OCI-LY1 (cell line): ENCODE measurements around the gene EXOC5.
"Not testable (repeated sequence)": the region's sequence is repeated elsewhere in the genome, so short reads cannot be mapped to it uniquely, and the experiment has no call there.

ENCODE experiments used
- H2AFZ ChIP-seq: fragments of 200-600 bp; sonication (generic), shearing (Covaris generic); 2 replicates; pipeline ENCODE4 v1.6.0; 2014; ENCODE audit warnings: antibody characterized with exemption, mild to moderate bottlenecking, low read length
- H3F3A ChIP-seq: fragments of 200-600 bp; sonication (generic), shearing (Covaris generic); 2 replicates; pipeline ENCODE4 v1.6.0; 2014; ENCODE audit warnings: mild to moderate bottlenecking, antibody characterized with exemption, low read length, moderate library complexity; ENCODE audit not compliant: insufficient read depth
- H3K27ac ChIP-seq: fragments of 200-600 bp; sonication (generic); 2 replicates; pipeline ENCODE4 v1.5.1; 2014; ENCODE audit warnings: low read length, mixed run types, mild to moderate bottlenecking, low read depth; ENCODE audit not compliant: poor library complexity, severe bottlenecking
- H3K27me3 ChIP-seq: fragments of 200-600 bp; sonication (generic); 2 replicates; pipeline ENCODE4 v1.6.0; 2014; ENCODE audit warnings: antibody characterized with exemption, mild to moderate bottlenecking, low read length, moderate library complexity; ENCODE audit not compliant: insufficient read depth
- H3K36me3 ChIP-seq: fragments of 200-600 bp; sonication (generic); 2 replicates; pipeline ENCODE4 v1.6.1; 2014; ENCODE audit warnings: mild to moderate bottlenecking, antibody characterized with exemption, low read length, moderate library complexity, mixed read lengths; ENCODE audit not compliant: insufficient read depth
- H3K4me1 ChIP-seq: fragments of 200-600 bp; sonication (generic); 2 replicates; pipeline ENCODE4 v1.5.1; 2014; ENCODE audit warnings: mild to moderate bottlenecking, low read length, moderate library complexity; ENCODE audit not compliant: insufficient read depth, severe bottlenecking
- H3K4me2 ChIP-seq: fragments of 200-600 bp; sonication (generic), shearing (Covaris generic); 2 replicates; pipeline ENCODE4 v1.6.1; 2014; ENCODE audit warnings: low read length
- H3K4me3 ChIP-seq: fragments of 200-600 bp; sonication (generic); 2 replicates; pipeline ENCODE4 v1.5.1; 2014; ENCODE audit warnings: low read length, low read depth, mild to moderate bottlenecking, mixed read lengths; ENCODE audit not compliant: poor library complexity, severe bottlenecking
- H3K79me2 ChIP-seq: fragments of 200-600 bp; shearing (Covaris generic); 2 replicates; pipeline ENCODE4 v1.6.1; 2016; ENCODE audit warnings: mixed run types, low read length, mixed read lengths; ENCODE audit not compliant: insufficient read depth
- H3K9ac ChIP-seq: fragments of 200-600 bp; sonication (generic), shearing (Covaris generic); 2 replicates; pipeline ENCODE4 v1.6.1; 2014; ENCODE audit warnings: mild to moderate bottlenecking, low read length, mixed read lengths
- H3K9me2 ChIP-seq: fragments of 200-600 bp; sonication (generic), shearing (Covaris generic); 2 replicates; pipeline ENCODE4 v1.6.1; 2014; ENCODE audit warnings: low read depth, mild to moderate bottlenecking, low read length, mixed read lengths
- H3K9me3 ChIP-seq: fragments of 200-600 bp; shearing (Covaris generic); 2 replicates; pipeline ENCODE4 v1.6.1; 2014; ENCODE audit warnings: low read length, mixed read lengths
- H4K20me1 ChIP-seq: fragments of 200-600 bp; sonication (generic), shearing (Covaris generic); 2 replicates; pipeline ENCODE4 v1.6.0; 2016; ENCODE audit warnings: mild to moderate bottlenecking, low read length; ENCODE audit not compliant: insufficient read depth
- EZH2 ChIP-seq: fragments of 200-600 bp; sonication (generic), shearing (Covaris generic); IDR thresholded peaks from 2 replicates; pipeline ENCODE4 v1.8.0; 2017; ENCODE audit warnings: borderline replicate concordance, mixed run types, mild to moderate bottlenecking, antibody characterized with exemption, low read length, moderate library complexity, mixed read lengths
- TF ChIP-seq, protein P1 (sequence below): fragments of 200-600 bp; sonication (generic), shearing (Covaris generic); IDR thresholded peaks from 2 replicates; pipeline ENCODE4 v1.5.1; 2017; ENCODE audit warnings: mild to moderate bottlenecking, antibody characterized with exemption, low read length, moderate library complexity, mixed read lengths

Gene EXOC5

DNA sequence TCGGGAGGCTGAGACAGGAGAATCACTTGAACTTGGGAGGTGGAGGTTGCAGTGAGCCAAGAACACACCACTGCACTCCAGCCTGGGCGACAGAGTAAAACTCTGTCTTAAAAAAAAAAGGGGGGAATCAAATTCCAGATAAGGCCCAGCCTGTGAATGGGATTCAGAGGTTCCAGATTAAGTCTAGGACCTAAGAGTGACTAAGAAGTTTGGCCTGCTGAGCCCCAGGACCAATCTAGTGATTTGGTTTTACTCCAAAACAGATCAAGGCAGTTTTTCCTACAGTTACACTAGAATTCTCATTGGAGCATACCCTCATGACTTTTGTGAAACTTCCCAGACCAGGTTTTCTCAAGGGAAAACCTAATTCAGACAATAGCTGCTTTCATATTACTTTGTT is 22.8 kb downstream of the EXOC5 start:
- Histone ChIP-seq H3K9me3 (no peaks in the 10 kb centered on the region), H3K4me2 (no peak overlapping the region), H2AFZ (no peak overlapping the region), H3F3A (no peaks in the 10 kb centered on the region), H3K27ac (no peak overlapping the region), H3K9me2 (no peaks in the 10 kb centered on the region), H3K79me2 (peaks cover 29% of the 10 kb centered on the region), H4K20me1 (no peaks in the 10 kb centered on the region), H3K4me3 (no peak overlapping the region), H3K4me1 (no peaks in the 10 kb centered on the region), H3K27me3 (no peaks in the 10 kb centered on the region), H3K36me3 (peaks cover 33% of the 10 kb centered on the region), H3K9ac (no peak overlapping the region)
- TF ChIP-seq EZH2 = no peak
- TF ChIP-seq, protein P1, sequence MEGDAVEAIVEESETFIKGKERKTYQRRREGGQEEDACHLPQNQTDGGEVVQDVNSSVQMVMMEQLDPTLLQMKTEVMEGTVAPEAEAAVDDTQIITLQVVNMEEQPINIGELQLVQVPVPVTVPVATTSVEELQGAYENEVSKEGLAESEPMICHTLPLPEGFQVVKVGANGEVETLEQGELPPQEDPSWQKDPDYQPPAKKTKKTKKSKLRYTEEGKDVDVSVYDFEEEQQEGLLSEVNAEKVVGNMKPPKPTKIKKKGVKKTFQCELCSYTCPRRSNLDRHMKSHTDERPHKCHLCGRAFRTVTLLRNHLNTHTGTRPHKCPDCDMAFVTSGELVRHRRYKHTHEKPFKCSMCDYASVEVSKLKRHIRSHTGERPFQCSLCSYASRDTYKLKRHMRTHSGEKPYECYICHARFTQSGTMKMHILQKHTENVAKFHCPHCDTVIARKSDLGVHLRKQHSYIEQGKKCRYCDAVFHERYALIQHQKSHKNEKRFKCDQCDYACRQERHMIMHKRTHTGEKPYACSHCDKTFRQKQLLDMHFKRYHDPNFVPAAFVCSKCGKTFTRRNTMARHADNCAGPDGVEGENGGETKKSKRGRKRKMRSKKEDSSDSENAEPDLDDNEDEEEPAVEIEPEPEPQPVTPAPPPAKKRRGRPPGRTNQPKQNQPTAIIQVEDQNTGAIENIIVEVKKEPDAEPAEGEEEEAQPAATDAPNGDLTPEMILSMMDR = no peak

DNA sequence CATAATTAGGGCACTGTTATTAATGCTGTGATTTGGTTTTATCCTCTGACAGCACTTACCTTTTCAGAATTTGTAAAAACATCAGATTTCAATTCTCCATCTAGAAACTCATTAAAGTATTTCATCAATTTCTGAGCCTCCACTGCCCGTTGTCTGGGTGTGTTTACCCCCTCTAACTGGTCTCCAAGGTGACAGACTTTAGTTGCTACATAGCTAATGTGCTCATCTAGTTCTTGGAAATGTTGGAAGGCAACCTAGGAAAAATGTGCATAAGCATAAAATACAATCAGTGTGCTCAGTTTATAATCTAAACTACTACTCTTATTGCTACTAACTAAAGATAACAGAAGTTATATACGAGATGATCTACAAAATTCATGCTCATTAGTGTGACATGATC is 24.6 kb downstream of the EXOC5 start:
- H3K9me2 ChIP-seq = no peaks in the 10 kb centered on the region
- peaks cover 11% of the 10 kb centered on the region for H3K79me2 ChIP-seq
- no peak overlapping the region for H2AFZ ChIP-seq
- no peak overlapping the region for H3K4me2 ChIP-seq
- H3K4me3 ChIP-seq = no peak overlapping the region
- H3K9ac ChIP-seq = no peak overlapping the region
- H3K27me3 ChIP-seq = no peaks in the 10 kb centered on the region
- no peaks in the 10 kb centered on the region for H4K20me1 ChIP-seq
- TF ChIP-seq EZH2 = no peak
- TF ChIP-seq, protein P1 = no peak
- H3K9me3 ChIP-seq = no peaks in the 10 kb centered on the region
- H3K27ac ChIP-seq = no peak overlapping the region
- H3K36me3 ChIP-seq = peaks cover 35% of the 10 kb centered on the region
- H3F3A ChIP-seq = no peaks in the 10 kb centered on the region
- H3K4me1 ChIP-seq = no peaks in the 10 kb centered on the region

DNA sequence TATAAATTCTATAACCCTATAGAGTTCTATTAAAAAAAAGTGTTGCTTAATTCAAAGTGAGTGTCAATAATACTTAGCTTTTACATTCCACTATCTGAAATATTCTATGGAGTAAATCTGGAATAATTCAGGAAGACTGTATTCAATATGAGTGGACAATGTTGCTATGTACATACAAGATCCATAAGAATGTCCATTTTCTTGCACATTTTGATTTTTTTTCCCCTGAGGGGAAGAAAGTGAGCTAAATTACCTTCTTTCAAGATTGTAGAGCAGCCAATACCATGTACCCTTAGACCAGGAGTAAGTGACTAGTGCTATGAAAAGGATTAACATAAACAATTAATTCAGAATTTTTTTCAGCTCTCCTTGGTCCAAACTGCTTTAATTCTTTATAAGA is 25.4 kb downstream of the EXOC5 start:
- no peaks in the 10 kb centered on the region for H3K9me2 ChIP-seq
- H3K27ac ChIP-seq = no peak overlapping the region
- no peak for TF ChIP-seq EZH2
- TF ChIP-seq, protein P1 = no peak
- H3F3A ChIP-seq = no peaks in the 10 kb centered on the region
- H3K4me2 ChIP-seq = no peak overlapping the region
- H2AFZ ChIP-seq = no peak overlapping the region
- H3K4me3 ChIP-seq = no peak overlapping the region
- H3K27me3 ChIP-seq = no peaks in the 10 kb centered on the region
- H3K79me2 ChIP-seq = peaks cover 5% of the 10 kb centered on the region
- H4K20me1 ChIP-seq = no peaks in the 10 kb centered on the region
- peaks cover 41% of the 10 kb centered on the region for H3K36me3 ChIP-seq
- no peak overlapping the region for H3K9ac ChIP-seq
- H3K4me1 ChIP-seq = no peaks in the 10 kb centered on the region
- H3K9me3 ChIP-seq = no peaks in the 10 kb centered on the region

DNA sequence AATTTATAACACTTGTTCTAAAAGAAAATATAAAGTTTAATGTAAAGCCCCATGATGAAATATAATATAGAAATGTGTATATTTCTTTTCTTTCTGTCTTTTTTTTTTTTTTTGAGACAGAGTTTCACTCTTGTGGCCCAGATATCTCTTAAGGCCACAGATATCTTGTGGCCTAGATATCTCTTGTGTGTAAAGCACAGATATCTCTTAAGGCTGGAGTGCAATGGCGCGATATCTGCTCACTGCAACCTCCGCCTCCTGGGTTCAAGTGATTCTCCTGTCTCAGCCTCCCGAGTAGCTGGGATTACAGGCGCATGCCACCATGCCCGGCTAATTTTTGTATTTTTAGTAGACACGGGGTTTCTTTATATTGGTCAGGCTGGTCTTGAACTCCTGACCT is 28.6 kb downstream of the EXOC5 start:
- not testable (repeated sequence) for H3K4me3 ChIP-seq, H2AFZ ChIP-seq, H3K27ac ChIP-seq, H3K9me2 ChIP-seq, H3K4me2 ChIP-seq, H3K4me1 ChIP-seq, H4K20me1 ChIP-seq, H3K27me3 ChIP-seq, H3K79me2 ChIP-seq, H3K9me3 ChIP-seq, H3F3A ChIP-seq, H3K9ac ChIP-seq
- H3K36me3 ChIP-seq = peaks cover 32% of the 10 kb centered on the region
